Fibroblast of gingiva (primary cell): ENCODE data around the gene AZU1.
"Not testable (repeated sequence)": the region's sequence is repeated elsewhere in the genome, so short reads cannot be mapped to it uniquely, and the experiment has no call there.

Experiments used
- DNase-seq: peaks from one replicate; pipeline ENCODE4 v3.0.0-alpha.2; 2011; ENCODE audit warnings: low read depth

Gene AZU1

GRCh38 chr19:810883-811489, 16.7 kb upstream of the AZU1 start:
- no peak for DNase-seq

- no peak for DNase-seq
These were observed 16.1 kb upstream of the AZU1 start for GRCh38 chr19:811506-812048.

GRCh38 chr19:812049-812746, 15.4 kb upstream of the AZU1 start:
- DNase-seq = no peak

- DNase-seq = no peak
These were observed 14.9 kb upstream of the AZU1 start for GRCh38 chr19:812747-813218.

GRCh38 chr19:813219-814151, 14.2 kb upstream of the AZU1 start:
- no peak for DNase-seq

- no peak for DNase-seq
These were observed 13.2 kb upstream of the AZU1 start for GRCh38 chr19:814152-815078.

GRCh38 chr19:815079-815774, 12.4 kb upstream of the AZU1 start:
- DNase-seq = no peak

- DNase-seq = no peak
These were observed 11.7 kb upstream of the AZU1 start for GRCh38 chr19:815775-816499.

GRCh38 chr19:816500-816857, 11.2 kb upstream of the AZU1 start:
- no peak for DNase-seq

GRCh38 chr19:820212-820611, 7.4 kb upstream of the AZU1 start:
- not testable (repeated sequence) for DNase-seq

- DNase-seq = no peak
These were observed 6.3 kb upstream of the AZU1 start for GRCh38 chr19:821231-821824.

GRCh38 chr19:821825-822503, 5.7 kb upstream of the AZU1 start, which contains the start of gene PLPPR3:
Gene PLPPR3, minus strand, starts transcription at chr19:821955. Its CDS starts 396 bp downstream, at chr19:821559.
- no peak for DNase-seq

- no peak for DNase-seq
These were observed 4.0 kb upstream of the AZU1 start for GRCh38 chr19:823565-824121.

- no peak for DNase-seq
These were observed 2.8 kb upstream of the AZU1 start for GRCh38 chr19:824885-825284.

- DNase-seq = no peak
These were observed 1.6 kb upstream of the AZU1 start for GRCh38 chr19:825897-826644.

- no peak for DNase-seq
These were observed 325 bp upstream of the AZU1 start for GRCh38 chr19:827314-827709.

- DNase-seq = no peak
These were observed 1.6 kb downstream of the AZU1 start for GRCh38 chr19:829129-829758.
